Measurements from ENCODE around the gene NTHL1.

The NTHL1 gene

GRCh38 chr16:2062801-2063200 is 15.2 kb upstream of the NTHL1 start:
- DNase-seq: no peak

- no peak for DNase-seq
Observed at GRCh38 chr16:2061526-2061925, 13.9 kb upstream of the NTHL1 start.

GRCh38 chr16:2061023-2061422 is 13.4 kb upstream of the NTHL1 start:
- no peak for DNase-seq

- DNase-seq: no peak
Observed at GRCh38 chr16:2060346-2060745, 12.7 kb upstream of the NTHL1 start.

- DNase-seq: no peak
Observed at GRCh38 chr16:2058872-2059271, 11.2 kb upstream of the NTHL1 start.

GRCh38 chr16:2058420-2058819 is 10.8 kb upstream of the NTHL1 start:
- DNase-seq: no peak

GRCh38 chr16:2057438-2057837 is 9.8 kb upstream of the NTHL1 start:
- DNase-seq: no peak

- no peak for DNase-seq
Observed at GRCh38 chr16:2056681-2057407, 9.2 kb upstream of the NTHL1 start.

GRCh38 chr16:2056077-2056476 is 8.4 kb upstream of the NTHL1 start:
- no peak for DNase-seq

GRCh38 chr16:2054543-2055245 is 7.1 kb upstream of the NTHL1 start:
- DNase-seq: no peak

GRCh38 chr16:2053897-2054296 is 6.3 kb upstream of the NTHL1 start:
- no peak for DNase-seq

- DNase-seq: no peak
Observed at GRCh38 chr16:2053211-2053610, 5.6 kb upstream of the NTHL1 start.

- DNase-seq: no peak
Observed at GRCh38 chr16:2048116-2048543, 496 bp upstream of the NTHL1 start.

GRCh38 chr16:2046893-2047329 is 723 bp downstream of the NTHL1 start:
- no peak for DNase-seq

- DNase-seq: no peak
Observed at GRCh38 chr16:2045965-2046892, 1.4 kb downstream of the NTHL1 start.

GRCh38 chr16:2044541-2044940 is 3.1 kb downstream of the NTHL1 start:
- DNase-seq: no peak

GRCh38 chr16:2043667-2044451 is 3.8 kb downstream of the NTHL1 start:
- DNase-seq: no peak

- DNase-seq: no peak
Observed at GRCh38 chr16:2042986-2043666, 4.5 kb downstream of the NTHL1 start.

GRCh38 chr16:2042171-2042985 is 5.3 kb downstream of the NTHL1 start:
- no peak for DNase-seq

- DNase-seq: no peak
Observed at GRCh38 chr16:2040787-2041522, 6.7 kb downstream of the NTHL1 start.

Measured in central memory CD4-positive, alpha-beta T cell (primary cell).